SU-DHL-6 (cell line): ENCODE data around the gene DENND1B.

Source experiments
- EZH2phosphoT487 ChIP-seq: fragments of 200-600 bp; sonication (generic), shearing (Covaris generic); conservative IDR thresholded peaks from 2 replicates; pipeline ENCODE4 v1.6.1; 2018; ENCODE audit warnings: mild to moderate bottlenecking, antibody characterized with exemption, low read length, moderate library complexity, mixed read lengths
- TF ChIP-seq, protein P1 (sequence below): fragments of 200-600 bp; sonication (generic); IDR thresholded peaks from one replicate; pipeline ENCODE4 v1.5.1; 2017; ENCODE audit warnings: antibody characterized with exemption, mild to moderate bottlenecking, low read length, moderate library complexity; ENCODE audit not compliant: insufficient read depth, poor library complexity, severe bottlenecking

DNA sequence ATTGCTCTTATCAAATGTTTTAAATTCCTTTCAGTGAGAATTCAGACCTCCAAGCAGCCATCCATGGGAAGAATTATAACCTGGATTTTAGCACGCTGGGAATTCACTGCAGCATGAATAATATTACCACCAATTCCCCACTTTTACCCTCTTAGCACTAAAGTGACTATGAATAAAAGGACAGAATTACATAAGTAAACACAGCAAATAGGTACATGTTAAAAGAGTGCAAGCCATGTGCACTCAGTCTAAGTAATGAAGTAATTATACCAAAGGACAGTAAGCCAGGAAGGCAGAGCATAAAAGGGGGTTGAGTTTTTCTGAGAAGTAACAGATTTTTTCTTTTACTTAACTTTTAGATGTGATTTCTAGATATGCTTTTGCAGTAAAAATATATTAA, 176.3 kb downstream of the DENND1B start:
- TF ChIP-seq, protein P1, sequence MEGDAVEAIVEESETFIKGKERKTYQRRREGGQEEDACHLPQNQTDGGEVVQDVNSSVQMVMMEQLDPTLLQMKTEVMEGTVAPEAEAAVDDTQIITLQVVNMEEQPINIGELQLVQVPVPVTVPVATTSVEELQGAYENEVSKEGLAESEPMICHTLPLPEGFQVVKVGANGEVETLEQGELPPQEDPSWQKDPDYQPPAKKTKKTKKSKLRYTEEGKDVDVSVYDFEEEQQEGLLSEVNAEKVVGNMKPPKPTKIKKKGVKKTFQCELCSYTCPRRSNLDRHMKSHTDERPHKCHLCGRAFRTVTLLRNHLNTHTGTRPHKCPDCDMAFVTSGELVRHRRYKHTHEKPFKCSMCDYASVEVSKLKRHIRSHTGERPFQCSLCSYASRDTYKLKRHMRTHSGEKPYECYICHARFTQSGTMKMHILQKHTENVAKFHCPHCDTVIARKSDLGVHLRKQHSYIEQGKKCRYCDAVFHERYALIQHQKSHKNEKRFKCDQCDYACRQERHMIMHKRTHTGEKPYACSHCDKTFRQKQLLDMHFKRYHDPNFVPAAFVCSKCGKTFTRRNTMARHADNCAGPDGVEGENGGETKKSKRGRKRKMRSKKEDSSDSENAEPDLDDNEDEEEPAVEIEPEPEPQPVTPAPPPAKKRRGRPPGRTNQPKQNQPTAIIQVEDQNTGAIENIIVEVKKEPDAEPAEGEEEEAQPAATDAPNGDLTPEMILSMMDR, result no peak
- no peak for TF ChIP-seq EZH2phosphoT487
